GM12874 (cell line): Measurements from ENCODE around the gene MBNL2.

Experiments used
- CTCF ChIP-seq: IDR thresholded peaks from 2 replicates; pipeline ENCODE4 v1.5.1; 2011; ENCODE audit warnings: low read depth, mild to moderate bottlenecking, control low read depth, low read length, moderate library complexity; ENCODE audit not compliant: insufficient read depth

Gene MBNL2

GRCh38 chr13:97241761-97242160 lies 19.6 kb downstream of the MBNL2 start:
- no peak for TF ChIP-seq CTCF

- no peak for TF ChIP-seq CTCF
Observed at GRCh38 chr13:97242755-97243497, 20.8 kb downstream of the MBNL2 start.

- TF ChIP-seq CTCF, result no peak
Observed at GRCh38 chr13:97243915-97244781, 22.0 kb downstream of the MBNL2 start.

- TF ChIP-seq CTCF, result no peak
Observed at GRCh38 chr13:97245011-97245410, 22.9 kb downstream of the MBNL2 start.

- TF ChIP-seq CTCF, result no peak
Observed at GRCh38 chr13:97246596-97247158, 24.5 kb downstream of the MBNL2 start.

GRCh38 chr13:97248243-97248642 lies 26.1 kb downstream of the MBNL2 start:
- no peak for TF ChIP-seq CTCF

GRCh38 chr13:97249093-97249795 lies 27.1 kb downstream of the MBNL2 start:
- TF ChIP-seq CTCF, result no peak
